OCI-LY1 (cell line): ENCODE measurements around the gene RAB30.

ENCODE experiments used
- H2AFZ ChIP-seq: fragments of 200-600 bp; sonication (generic), shearing (Covaris generic); 2 replicates; pipeline ENCODE4 v1.6.0; 2014; ENCODE audit warnings: antibody characterized with exemption, mild to moderate bottlenecking, low read length
- H3F3A ChIP-seq: fragments of 200-600 bp; sonication (generic), shearing (Covaris generic); 2 replicates; pipeline ENCODE4 v1.6.0; 2014; ENCODE audit warnings: mild to moderate bottlenecking, antibody characterized with exemption, low read length, moderate library complexity; ENCODE audit not compliant: insufficient read depth
- H3K27ac ChIP-seq: fragments of 200-600 bp; sonication (generic); 2 replicates; pipeline ENCODE4 v1.5.1; 2014; ENCODE audit warnings: low read length, mixed run types, mild to moderate bottlenecking, low read depth; ENCODE audit not compliant: poor library complexity, severe bottlenecking
- H3K27me3 ChIP-seq: fragments of 200-600 bp; sonication (generic); 2 replicates; pipeline ENCODE4 v1.6.0; 2014; ENCODE audit warnings: antibody characterized with exemption, mild to moderate bottlenecking, low read length, moderate library complexity; ENCODE audit not compliant: insufficient read depth
- H3K36me3 ChIP-seq: fragments of 200-600 bp; sonication (generic); 2 replicates; pipeline ENCODE4 v1.6.1; 2014; ENCODE audit warnings: mild to moderate bottlenecking, antibody characterized with exemption, low read length, moderate library complexity, mixed read lengths; ENCODE audit not compliant: insufficient read depth
- H3K4me1 ChIP-seq: fragments of 200-600 bp; sonication (generic); 2 replicates; pipeline ENCODE4 v1.5.1; 2014; ENCODE audit warnings: mild to moderate bottlenecking, low read length, moderate library complexity; ENCODE audit not compliant: insufficient read depth, severe bottlenecking
- H3K4me2 ChIP-seq: fragments of 200-600 bp; sonication (generic), shearing (Covaris generic); 2 replicates; pipeline ENCODE4 v1.6.1; 2014; ENCODE audit warnings: low read length
- H3K4me3 ChIP-seq: fragments of 200-600 bp; sonication (generic); 2 replicates; pipeline ENCODE4 v1.5.1; 2014; ENCODE audit warnings: low read length, low read depth, mild to moderate bottlenecking, mixed read lengths; ENCODE audit not compliant: poor library complexity, severe bottlenecking
- H3K79me2 ChIP-seq: fragments of 200-600 bp; shearing (Covaris generic); 2 replicates; pipeline ENCODE4 v1.6.1; 2016; ENCODE audit warnings: mixed run types, low read length, mixed read lengths; ENCODE audit not compliant: insufficient read depth
- H3K9ac ChIP-seq: fragments of 200-600 bp; sonication (generic), shearing (Covaris generic); 2 replicates; pipeline ENCODE4 v1.6.1; 2014; ENCODE audit warnings: mild to moderate bottlenecking, low read length, mixed read lengths
- H3K9me2 ChIP-seq: fragments of 200-600 bp; sonication (generic), shearing (Covaris generic); 2 replicates; pipeline ENCODE4 v1.6.1; 2014; ENCODE audit warnings: low read depth, mild to moderate bottlenecking, low read length, mixed read lengths
- H3K9me3 ChIP-seq: fragments of 200-600 bp; shearing (Covaris generic); 2 replicates; pipeline ENCODE4 v1.6.1; 2014; ENCODE audit warnings: low read length, mixed read lengths
- H4K20me1 ChIP-seq: fragments of 200-600 bp; sonication (generic), shearing (Covaris generic); 2 replicates; pipeline ENCODE4 v1.6.0; 2016; ENCODE audit warnings: mild to moderate bottlenecking, low read length; ENCODE audit not compliant: insufficient read depth
- CTCF ChIP-seq: fragments of 200-600 bp; sonication (generic), shearing (Covaris generic); IDR thresholded peaks from 2 replicates; pipeline ENCODE4 v1.5.1; 2017; ENCODE audit warnings: mild to moderate bottlenecking, antibody characterized with exemption, low read length, moderate library complexity, mixed read lengths
- EZH2 ChIP-seq: fragments of 200-600 bp; sonication (generic), shearing (Covaris generic); IDR thresholded peaks from 2 replicates; pipeline ENCODE4 v1.8.0; 2017; ENCODE audit warnings: borderline replicate concordance, mixed run types, mild to moderate bottlenecking, antibody characterized with exemption, low read length, moderate library complexity, mixed read lengths

The RAB30 gene

DNA sequence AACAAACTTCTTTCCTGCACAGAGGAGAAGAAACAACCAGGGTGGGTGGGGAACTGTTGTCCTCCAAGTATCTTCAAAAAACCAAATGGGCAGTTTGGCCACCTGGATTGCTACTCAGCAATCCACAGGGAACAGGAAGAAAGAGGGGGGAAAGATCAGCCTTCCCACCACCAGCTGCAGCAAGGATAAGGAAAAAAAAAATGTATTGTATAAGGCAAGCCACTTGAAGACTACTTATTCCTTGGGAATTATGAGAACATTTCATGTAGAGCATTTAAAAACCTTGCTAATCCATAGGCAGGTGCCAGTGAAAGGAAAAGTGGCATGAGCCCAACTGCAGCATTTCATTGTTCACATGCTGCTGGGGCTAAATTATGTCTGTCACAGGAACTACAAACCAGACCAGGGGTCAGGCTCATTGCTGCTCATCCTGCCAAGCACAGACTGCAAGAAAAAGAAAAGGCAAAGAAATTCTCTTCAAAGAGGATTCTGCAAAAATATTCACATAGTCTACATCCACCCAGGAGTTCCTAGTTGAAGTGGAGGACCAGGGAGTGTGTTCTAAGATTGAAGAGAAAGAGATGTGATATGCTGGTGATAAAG lies 2.2 kb downstream of the RAB30 start:
- TF ChIP-seq CTCF: no peak
- TF ChIP-seq EZH2: no peak
- no peaks in the 10 kb centered on the region for H3K9me2 ChIP-seq
- H3K4me3 ChIP-seq: peak overlapping the region; percentile 92
- no peaks in the 10 kb centered on the region for H3K27me3 ChIP-seq
- H2AFZ ChIP-seq: no peak overlapping the region
- H3F3A ChIP-seq: peaks cover 4% of the 10 kb centered on the region; the same call in 1 of the 2 replicates
- H4K20me1 ChIP-seq: no peaks in the 10 kb centered on the region
- H3K9me3 ChIP-seq: no peaks in the 10 kb centered on the region
- H3K4me1 ChIP-seq: peaks cover 67% of the 10 kb centered on the region
- H3K9ac ChIP-seq: peak overlapping the region; percentile 93
- peaks cover 31% of the 10 kb centered on the region for H3K36me3 ChIP-seq
- peak overlapping the region; percentile 99 for H3K27ac ChIP-seq
- peaks cover 87% of the 10 kb centered on the region for H3K79me2 ChIP-seq
- H3K4me2 ChIP-seq: peak overlapping the region; percentile 81

DNA sequence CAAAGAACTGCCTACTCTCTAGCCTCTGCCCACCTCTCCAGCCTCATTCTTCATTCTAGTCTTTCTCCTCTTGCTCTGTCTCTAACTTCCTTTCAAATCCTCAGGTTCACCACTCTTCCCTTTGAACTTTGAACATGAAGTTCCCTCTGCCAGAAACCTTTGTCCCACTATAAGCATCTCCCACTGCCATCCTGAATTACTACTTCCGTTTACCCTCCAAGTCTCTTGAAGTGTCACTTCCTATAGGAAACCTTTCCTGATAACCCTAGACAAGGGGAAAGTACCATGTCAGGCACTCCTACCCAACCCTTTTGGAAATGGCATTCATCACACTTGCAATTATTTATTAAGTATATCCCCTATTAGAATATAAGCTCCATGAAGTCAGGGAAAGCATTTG lies 3.1 kb downstream of the RAB30 start:
- Histone ChIP-seq H3K79me2 (peaks cover 90% of the 10 kb centered on the region), H3K9ac (peak overlapping the region; percentile 93), H3K27me3 (no peaks in the 10 kb centered on the region), H3K9me3 (no peaks in the 10 kb centered on the region), H4K20me1 (no peaks in the 10 kb centered on the region), H3K4me3 (peak overlapping the region; percentile 92), H3F3A (peaks cover 9% of the 10 kb centered on the region; the same call in 1 of the 2 replicates), H3K4me2 (peak overlapping the region; percentile 81), H3K4me1 (peaks cover 72% of the 10 kb centered on the region), H3K9me2 (no peaks in the 10 kb centered on the region), H3K36me3 (peaks cover 26% of the 10 kb centered on the region), H2AFZ (no peak overlapping the region), H3K27ac (peak overlapping the region; percentile 99)
- no peak for TF ChIP-seq CTCF
- no peak for TF ChIP-seq EZH2

DNA sequence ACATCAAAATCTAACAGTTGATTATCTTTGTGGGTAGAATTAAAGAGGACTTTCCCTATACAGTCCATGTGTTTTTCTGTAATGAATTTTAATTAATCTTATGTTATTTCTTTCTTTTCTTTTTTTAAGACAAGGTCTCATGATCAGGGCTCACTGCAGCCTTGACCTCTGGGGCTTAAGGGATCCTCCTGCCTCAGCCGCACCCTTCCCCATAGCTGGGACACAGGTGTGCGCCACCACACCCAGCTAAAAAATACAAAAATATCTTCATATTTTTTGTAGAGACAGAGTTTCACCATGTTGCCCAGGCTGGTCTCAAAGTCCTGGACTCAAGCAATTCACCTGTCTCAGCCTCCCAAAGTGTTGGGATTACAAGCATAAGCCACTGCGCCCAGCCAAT lies 7.7 kb downstream of the RAB30 start:
- peaks cover 11% of the 10 kb centered on the region; the same call in 1 of the 2 replicates for H3K9me3 ChIP-seq
- H3K4me1 ChIP-seq: peaks cover 91% of the 10 kb centered on the region
- H3K4me3 ChIP-seq: peak overlapping the region; percentile 45
- H4K20me1 ChIP-seq: no peaks in the 10 kb centered on the region
- H3K9me2 ChIP-seq: no peaks in the 10 kb centered on the region
- peaks cover 78% of the 10 kb centered on the region for H3K79me2 ChIP-seq
- H3K9ac ChIP-seq: peak overlapping the region; percentile 57
- TF ChIP-seq CTCF (no peak), EZH2 (no peak)
- peak overlapping the region; percentile 68 for H3K4me2 ChIP-seq
- H3F3A ChIP-seq: peaks cover 15% of the 10 kb centered on the region
- H3K27ac ChIP-seq: peak overlapping the region; percentile 99
- peaks cover 45% of the 10 kb centered on the region for H3K36me3 ChIP-seq
- no peak overlapping the region for H2AFZ ChIP-seq
- no peaks in the 10 kb centered on the region for H3K27me3 ChIP-seq
